HPDE6-E6E7 (cell line): Measurements from ENCODE around the gene CMIP.
"Not testable (repeated sequence)": the region's sequence is repeated elsewhere in the genome, so short reads cannot be mapped to it uniquely, and the experiment has no call there.

Source experiments
- DNase-seq: peaks from one replicate; pipeline ENCODE4 v3.0.0; 2011; ENCODE audit warnings: missing footprints; ENCODE audit errors: extremely low spot score

CMIP gene

GRCh38 chr16:81678326-81679095 lies 233.9 kb downstream of the CMIP start:
- no peak for DNase-seq

- no peak for DNase-seq
These were observed 235.3 kb downstream of the CMIP start for GRCh38 chr16:81679721-81680430.

GRCh38 chr16:81680444-81681275 lies 236.1 kb downstream of the CMIP start:
- DNase-seq: no peak

- DNase-seq: no peak
These were observed 236.7 kb downstream of the CMIP start for GRCh38 chr16:81681311-81681710.

- DNase-seq: no peak
These were observed 239.7 kb downstream of the CMIP start for GRCh38 chr16:81684242-81684837.

- DNase-seq: no peak
These were observed 240.3 kb downstream of the CMIP start for GRCh38 chr16:81684901-81685300.

- DNase-seq: no peak
These were observed 242.0 kb downstream of the CMIP start for GRCh38 chr16:81686391-81687130.

- DNase-seq: no peak
These were observed 242.5 kb downstream of the CMIP start for GRCh38 chr16:81687131-81687456.

GRCh38 chr16:81688182-81688581 lies 243.6 kb downstream of the CMIP start:
- DNase-seq: no peak

GRCh38 chr16:81688839-81689238 lies 244.2 kb downstream of the CMIP start:
- DNase-seq: not testable (repeated sequence)

GRCh38 chr16:81692021-81692420 lies 247.4 kb downstream of the CMIP start:
- no peak for DNase-seq

- no peak for DNase-seq
These were observed 248.0 kb downstream of the CMIP start for GRCh38 chr16:81692571-81692970.

- no peak for DNase-seq
These were observed 248.6 kb downstream of the CMIP start for GRCh38 chr16:81693041-81693743.

GRCh38 chr16:81693744-81694303 lies 249.2 kb downstream of the CMIP start:
- no peak for DNase-seq

GRCh38 chr16:81694494-81695280 lies 250.1 kb downstream of the CMIP start:
- DNase-seq: no peak

GRCh38 chr16:81695321-81696165 lies 250.9 kb downstream of the CMIP start:
- no peak for DNase-seq

- DNase-seq: no peak
These were observed 251.8 kb downstream of the CMIP start for GRCh38 chr16:81696166-81696960.
